ENCODE data around the gene TMED6.
"Not testable (repeated sequence)": the region's sequence is repeated elsewhere in the genome, so short reads cannot be mapped to it uniquely, and the experiment has no call there.

The TMED6 gene

DNA sequence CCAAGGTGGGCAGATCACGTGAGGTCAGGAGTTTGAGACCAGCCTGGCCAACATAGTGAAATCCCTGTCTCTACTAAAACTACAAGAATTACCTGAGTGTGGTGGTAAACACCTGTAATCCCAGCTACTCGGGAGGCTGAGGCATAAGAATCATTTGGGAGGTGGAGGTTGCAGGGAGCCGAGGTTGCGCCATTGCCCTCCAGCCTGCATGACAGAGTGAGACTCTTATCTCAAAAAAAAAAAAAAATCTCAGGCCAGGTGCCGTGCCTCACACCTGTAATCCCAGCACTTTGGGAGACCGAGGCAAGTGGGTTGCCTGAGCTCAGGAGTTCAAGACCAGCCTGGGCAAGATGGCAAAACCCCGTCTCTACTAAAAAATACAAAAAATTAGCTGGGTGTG, 54.8 kb downstream of the TMED6 start:
- not testable (repeated sequence) for DNase-seq

GRCh38 chr16:69294051-69294450, 57.5 kb downstream of the TMED6 start:
- no peak for DNase-seq

DNA sequence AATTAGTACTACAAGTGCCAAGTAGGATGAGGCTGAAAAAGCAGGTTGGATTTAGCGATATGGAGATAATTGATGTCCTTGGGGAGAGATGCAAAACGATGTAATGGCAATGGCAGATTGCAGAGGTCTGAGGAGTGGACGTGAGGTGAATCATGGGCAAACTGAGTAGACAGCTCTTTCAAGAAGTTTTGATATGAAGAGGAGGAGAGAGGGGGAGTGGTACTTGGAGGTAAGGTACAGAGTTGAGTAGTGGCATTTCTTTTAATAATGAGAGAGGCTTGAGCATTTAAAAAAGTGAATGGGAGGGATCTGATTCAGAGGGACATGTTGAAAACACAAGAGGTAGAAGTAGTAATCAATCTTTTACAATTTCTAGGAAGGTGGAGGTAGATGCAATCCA, 58.2 kb downstream of the TMED6 start:
- no peak for DNase-seq

Data from GOT3 (cell line).